GM21737 (cell line): ENCODE data around the gene SLC36A1.

Experiments
- ATAC-seq: cut with Tn5 transposase; IDR thresholded peaks from one replicate; pipeline ENCODE4 v1.9.1; 2021; ENCODE audit warnings: mild to moderate bottlenecking, moderate library complexity; ENCODE audit not compliant: unreplicated experiment

Gene SLC36A1

GRCh38 chr5:151531581-151531980 is 84.2 kb downstream of the SLC36A1 start:
- no peak for ATAC-seq

GRCh38 chr5:151532416-151532815 is 85.0 kb downstream of the SLC36A1 start:
- ATAC-seq = no peak

- no peak for ATAC-seq
Observed at GRCh38 chr5:151534350-151534749, 86.9 kb downstream of the SLC36A1 start.

- ATAC-seq = no peak
Observed at GRCh38 chr5:151537044-151537443, 89.6 kb downstream of the SLC36A1 start.

- ATAC-seq = no peak
Observed at GRCh38 chr5:151541571-151541970, 94.2 kb downstream of the SLC36A1 start.
